CD4-positive, alpha-beta T cell treated with Interleukin-12 subunit alpha and Interleukin-12 subunit beta, for 1 hour (primary cell): ENCODE results near the gene AADACL4.
"Not testable (repeated sequence)": the region's sequence is repeated elsewhere in the genome, so short reads cannot be mapped to it uniquely, and the experiment has no call there.

ENCODE experiments used
- DNase-seq: peaks from one replicate; pipeline ENCODE4 v3.0.0-alpha.2; 2020

Gene AADACL4

GRCh38 chr1:12630946-12631530 lies 12.8 kb upstream of the AADACL4 start:
- no peak for DNase-seq

GRCh38 chr1:12631571-12631970 lies 12.3 kb upstream of the AADACL4 start:
- DNase-seq: no peak

- DNase-seq: no peak
Observed at GRCh38 chr1:12634156-12634555, 9.7 kb upstream of the AADACL4 start.

GRCh38 chr1:12634696-12635202 lies 9.1 kb upstream of the AADACL4 start:
- DNase-seq: no peak

GRCh38 chr1:12636098-12636950 lies 7.6 kb upstream of the AADACL4 start:
- DNase-seq: no peak

- DNase-seq: no peak
Observed at GRCh38 chr1:12637693-12638092, 6.2 kb upstream of the AADACL4 start.

GRCh38 chr1:12640237-12640957 lies 3.5 kb upstream of the AADACL4 start:
- no peak for DNase-seq

GRCh38 chr1:12640958-12641272 lies 3.0 kb upstream of the AADACL4 start:
- DNase-seq: no peak

GRCh38 chr1:12643079-12643478 lies 806 bp upstream of the AADACL4 start:
- no peak for DNase-seq

- DNase-seq: no peak
Observed at GRCh38 chr1:12644237-12644636, 352 bp downstream of the AADACL4 start.

GRCh38 chr1:12644829-12645228 lies 944 bp downstream of the AADACL4 start:
- no peak for DNase-seq

- DNase-seq: not testable (repeated sequence)
Observed at GRCh38 chr1:12645401-12645800, 1.5 kb downstream of the AADACL4 start.

GRCh38 chr1:12648741-12649140 lies 4.9 kb downstream of the AADACL4 start:
- DNase-seq: no peak

GRCh38 chr1:12649971-12650421 lies 6.1 kb downstream of the AADACL4 start:
- no peak for DNase-seq

GRCh38 chr1:12654004-12654567 lies 10.2 kb downstream of the AADACL4 start:
- no peak for DNase-seq

GRCh38 chr1:12654657-12655056 lies 10.8 kb downstream of the AADACL4 start:
- no peak for DNase-seq

- DNase-seq: no peak
Observed at GRCh38 chr1:12656575-12656974, 12.7 kb downstream of the AADACL4 start.

GRCh38 chr1:12657060-12657884 lies 13.4 kb downstream of the AADACL4 start:
- DNase-seq: no peak

GRCh38 chr1:12657885-12658512 lies 14.1 kb downstream of the AADACL4 start:
- not testable (repeated sequence) for DNase-seq

- peak; percentile 77 for DNase-seq
Observed at GRCh38 chr1:12658531-12659453, 14.9 kb downstream of the AADACL4 start.
